ENCODE measurements around the gene TMEM190.

GRCh38 chr19:55348317-55349034 lies 28.1 kb upstream of the TMEM190 start:
- TF ChIP-seq CTCF (IDR thresholded peaks at IDR 0.05; ENCODE audit: poor library complexity) = no peak
- TF ChIP-seq EZH2 (IDR thresholded peaks at IDR 0.05; ENCODE audit: borderline replicate concordance) = no peak
- TF ChIP-seq EZH2phosphoT487 (IDR thresholded peaks at IDR 0.05; ENCODE audit: low read depth, severe bottlenecking, unreplicated experiment) = no peak

Data from hepatocyte (in vitro differentiated cells).